Stimulated activated CD8-positive, alpha-beta memory T cell treated with anti-CD3 and anti-CD28 coated beads, Interleukin-15, amount 100 ng/mL, for 24 hours (primary cell): Measurements from ENCODE around the gene PLEKHA7.

Experiments used
- DNase-seq: peaks from one replicate; pipeline ENCODE4 v3.0.0-alpha.2; 2020; ENCODE audit warnings: low read depth

PLEKHA7 gene

DNA sequence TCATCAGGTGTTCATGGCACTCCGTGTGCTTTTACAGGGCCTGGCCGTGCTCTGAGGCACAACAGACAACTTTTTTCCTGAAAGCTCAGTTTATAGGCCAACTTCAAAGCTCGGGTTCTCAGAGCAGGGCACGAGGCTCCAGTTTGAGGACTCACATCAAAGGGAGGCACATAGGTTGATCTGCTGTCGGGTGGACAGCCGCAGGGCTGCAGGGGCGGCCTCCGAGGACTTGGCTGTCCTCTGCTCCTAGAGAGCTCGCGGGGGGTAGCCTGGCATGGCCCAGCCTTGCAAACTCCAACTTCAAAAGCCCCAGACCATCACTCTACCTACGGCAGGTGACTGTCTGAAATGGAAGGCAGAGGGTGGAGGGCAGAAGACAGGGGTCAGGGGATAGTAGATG, 244.2 kb downstream of the PLEKHA7 start:
- DNase-seq: no peak

- DNase-seq: no peak
These were observed 244.8 kb downstream of the PLEKHA7 start for GRCh38 chr11:16769386-16769785.

- no peak for DNase-seq
These were observed 246.3 kb downstream of the PLEKHA7 start for GRCh38 chr11:16767957-16768356.

- no peak for DNase-seq
These were observed 247.1 kb downstream of the PLEKHA7 start for GRCh38 chr11:16767137-16767536.

DNA sequence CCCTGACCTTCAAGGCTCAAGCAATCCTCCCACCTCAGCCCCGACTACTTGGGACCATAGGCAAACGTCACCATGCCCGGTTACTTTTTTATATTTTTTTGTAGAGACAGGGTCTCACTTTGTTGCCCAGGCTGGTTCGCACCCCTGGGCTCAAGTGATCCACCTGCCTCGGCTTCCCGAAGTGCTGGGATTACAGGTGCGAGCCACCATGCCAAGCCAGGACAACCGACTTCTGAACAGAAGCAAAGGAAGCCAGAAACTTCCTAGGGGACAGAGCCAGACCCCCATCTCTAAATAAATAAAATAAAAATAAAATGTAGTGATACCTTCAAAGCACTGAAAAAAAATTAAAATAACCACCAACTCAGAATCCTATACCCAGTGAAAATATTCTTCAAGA, 249.3 kb downstream of the PLEKHA7 start:
- no peak for DNase-seq

- no peak for DNase-seq
These were observed 250.5 kb downstream of the PLEKHA7 start for GRCh38 chr11:16763746-16764145.

GRCh38 chr11:16759857-16760508, 254.2 kb downstream of the PLEKHA7 start:
- DNase-seq: no peak

DNA sequence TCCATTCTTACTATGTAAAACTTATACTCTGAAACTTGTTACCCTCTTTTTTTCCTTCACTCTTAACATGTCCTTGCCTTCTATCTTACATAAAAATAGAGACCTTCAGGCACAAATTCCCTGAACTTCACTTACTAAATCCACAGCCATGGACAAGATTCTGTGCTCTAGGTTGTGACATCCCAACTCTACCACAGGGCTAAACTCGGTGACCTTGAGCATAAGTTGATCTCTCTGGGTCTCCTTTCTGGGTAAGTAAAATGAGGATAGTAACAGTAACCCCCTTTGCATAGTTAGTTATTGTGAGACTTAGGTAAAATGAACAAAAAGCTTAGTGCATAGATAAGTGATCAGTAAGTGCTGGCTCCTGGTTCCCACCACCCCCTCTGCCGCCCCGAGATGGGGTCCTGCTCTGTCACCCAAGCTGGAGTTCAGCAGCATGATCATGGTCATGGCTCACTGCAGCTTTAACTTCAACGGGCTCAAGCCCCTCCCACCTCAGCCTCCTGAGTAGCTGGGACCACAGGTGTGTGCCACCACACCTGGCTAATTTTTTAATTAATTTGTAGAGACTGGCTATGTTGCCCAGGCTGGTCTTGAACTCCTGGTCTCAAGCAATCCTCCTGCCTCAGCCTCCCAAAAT, 255.7 kb downstream of the PLEKHA7 start:
- DNase-seq: no peak

DNA sequence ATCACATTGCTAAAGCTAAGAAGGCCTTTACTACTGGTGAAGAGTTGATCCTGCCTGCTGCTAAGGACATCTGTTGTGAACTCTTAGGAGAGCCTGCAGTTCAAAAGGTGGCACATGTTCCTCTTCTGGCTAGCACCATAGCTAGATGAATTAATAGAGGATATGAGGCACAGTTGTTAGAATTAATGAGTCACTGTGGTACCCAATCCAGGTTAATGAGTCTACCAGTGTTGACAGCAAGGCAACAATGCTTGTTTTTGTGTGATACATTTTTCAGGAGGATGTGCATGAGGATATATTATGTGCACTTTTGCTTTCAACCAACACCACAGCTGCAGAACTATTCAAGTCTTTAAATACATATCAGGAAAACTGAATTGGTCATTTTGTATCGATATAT, 263.8 kb downstream of the PLEKHA7 start:
- DNase-seq: no peak

GRCh38 chr11:16749666-16750065, 264.5 kb downstream of the PLEKHA7 start:
- DNase-seq: no peak

GRCh38 chr11:16749092-16749491, 265.1 kb downstream of the PLEKHA7 start:
- DNase-seq: no peak

DNA sequence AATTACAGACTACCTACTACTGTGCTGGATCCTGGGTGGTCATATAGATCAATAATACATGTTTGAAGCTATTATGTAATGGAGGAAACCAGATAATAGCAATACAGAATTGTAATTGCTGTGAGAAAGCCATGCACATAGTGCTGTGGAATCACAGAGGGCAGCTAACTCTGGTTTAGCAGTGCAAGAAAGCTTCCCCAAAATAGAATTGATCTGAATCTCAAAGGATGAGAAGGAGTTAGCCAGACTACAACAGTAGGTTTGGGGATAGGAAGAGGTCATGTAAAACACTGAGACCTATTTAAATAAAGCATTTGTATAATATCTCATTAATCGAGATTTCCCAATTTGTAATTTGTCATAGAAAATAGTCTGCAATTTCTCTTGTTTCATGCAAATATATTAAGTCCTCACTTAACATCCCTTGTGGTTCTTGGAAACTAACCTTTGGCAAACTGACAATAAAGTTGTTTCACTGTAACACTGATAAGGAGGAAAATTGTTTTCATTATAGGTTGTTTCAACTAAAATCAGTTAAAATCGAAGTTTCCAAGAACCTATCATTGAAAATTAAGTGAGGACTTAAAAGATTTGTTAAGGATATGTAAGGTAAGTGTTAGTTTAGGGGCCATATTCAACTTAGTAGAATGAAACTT, 268.1 kb downstream of the PLEKHA7 start:
- DNase-seq: no peak

DNA sequence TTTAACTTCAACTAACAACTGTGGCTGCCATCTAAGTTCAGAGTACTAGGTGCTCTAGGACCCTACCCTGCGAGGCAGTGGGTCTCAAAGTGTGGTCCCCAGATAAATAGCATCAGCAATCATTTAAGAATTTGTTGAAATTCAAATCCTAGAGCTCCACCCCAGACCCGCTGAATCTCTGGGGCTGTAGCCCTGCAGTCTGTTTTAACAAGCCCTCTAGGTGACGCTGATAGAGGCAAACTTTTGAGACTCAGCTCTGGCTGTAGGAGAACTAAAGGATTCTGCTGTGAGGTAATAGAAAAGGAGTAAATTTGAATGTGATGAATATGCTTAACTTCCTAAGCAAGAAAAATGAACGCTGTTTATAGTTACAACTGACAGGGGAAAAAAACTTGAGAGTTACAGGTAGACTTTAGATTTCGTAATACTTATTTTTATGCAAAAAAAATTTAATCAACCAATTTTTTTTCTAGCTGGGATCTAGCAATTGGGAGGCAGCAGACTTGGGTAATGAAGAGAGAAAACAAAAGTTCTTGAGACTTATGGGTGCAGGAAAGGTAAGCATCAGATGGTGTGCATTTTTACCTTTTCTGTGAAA, 270.0 kb downstream of the PLEKHA7 start:
- DNase-seq: no peak

DNA sequence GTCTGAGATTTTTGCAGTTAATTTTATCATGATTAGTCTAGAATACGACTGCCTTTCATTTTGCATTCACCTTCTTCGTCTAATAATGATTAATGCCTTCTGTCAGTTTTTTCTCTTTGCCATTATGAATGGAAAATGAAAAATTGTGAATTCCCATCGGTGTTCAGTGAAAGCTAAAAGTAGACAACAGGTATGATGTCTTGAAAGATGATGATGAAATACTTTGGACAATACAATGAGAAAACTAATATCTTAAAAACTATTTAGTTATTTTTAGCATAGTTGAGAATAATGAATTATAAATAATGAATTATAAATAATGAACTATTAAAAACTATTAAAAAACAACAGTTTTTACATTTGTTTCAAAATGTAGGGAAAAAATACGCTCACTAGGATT, 270.7 kb downstream of the PLEKHA7 start:
- DNase-seq: no peak

DNA sequence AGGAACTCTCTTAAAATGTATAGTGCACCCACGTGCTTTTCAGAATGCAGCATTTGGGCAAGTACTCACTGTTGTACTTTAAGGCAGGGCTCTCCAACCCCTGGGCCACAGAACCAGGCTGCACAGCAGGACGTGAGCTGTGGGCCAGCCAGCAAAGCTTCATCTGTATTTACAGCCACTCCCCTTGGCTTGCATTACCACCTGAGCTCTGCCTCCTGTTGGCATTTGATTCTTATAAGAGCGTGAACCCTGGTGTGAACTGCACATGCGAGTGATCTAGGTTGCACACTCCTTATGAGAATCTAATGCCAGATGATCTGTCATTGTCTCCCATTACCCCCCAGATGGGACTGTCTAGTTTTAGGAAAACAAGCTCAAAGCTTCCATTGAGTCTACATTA, 272.7 kb downstream of the PLEKHA7 start:
- no peak for DNase-seq

DNA sequence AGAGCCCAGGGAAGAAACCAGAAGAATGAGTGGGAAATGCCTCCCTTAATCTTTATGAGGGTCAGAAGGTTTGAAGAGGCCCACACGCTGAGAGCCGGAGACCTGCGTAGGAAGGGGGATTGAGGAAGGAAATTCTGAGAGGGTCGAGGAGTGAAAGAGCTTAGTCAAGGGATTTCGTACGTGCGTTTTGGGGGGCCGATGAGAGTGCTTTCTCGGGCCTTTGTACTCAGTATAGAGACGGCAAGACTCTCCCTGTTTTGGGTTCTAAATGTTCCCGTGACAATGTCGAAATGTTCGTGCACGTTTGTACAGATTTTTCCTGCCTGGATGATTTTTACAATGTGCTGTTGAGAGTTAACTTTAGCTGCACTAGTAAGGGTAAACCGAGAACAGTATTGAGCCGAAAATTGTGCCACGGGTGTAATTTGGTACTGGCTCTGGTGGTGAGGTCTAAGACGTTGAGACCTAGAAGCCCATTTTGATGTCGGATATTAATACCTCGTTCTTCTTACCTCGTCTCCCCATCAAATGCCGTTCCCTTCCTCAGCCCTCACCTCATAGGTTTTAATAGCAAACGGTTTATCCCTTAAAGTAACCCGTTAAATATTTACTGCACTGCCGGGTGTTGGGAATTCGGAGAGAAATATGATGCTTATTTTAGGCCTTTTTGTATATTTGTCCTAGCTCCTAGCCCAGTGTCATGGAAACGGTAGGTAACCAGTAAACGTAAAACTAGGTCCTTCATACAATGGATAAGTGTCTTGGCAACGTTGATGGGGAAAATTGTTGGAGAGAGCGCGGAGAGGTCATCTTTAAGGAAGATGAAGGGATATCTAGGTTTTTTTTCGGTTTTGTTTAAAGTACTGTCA, 275.0 kb downstream of the PLEKHA7 start:
- no peak for DNase-seq

DNA sequence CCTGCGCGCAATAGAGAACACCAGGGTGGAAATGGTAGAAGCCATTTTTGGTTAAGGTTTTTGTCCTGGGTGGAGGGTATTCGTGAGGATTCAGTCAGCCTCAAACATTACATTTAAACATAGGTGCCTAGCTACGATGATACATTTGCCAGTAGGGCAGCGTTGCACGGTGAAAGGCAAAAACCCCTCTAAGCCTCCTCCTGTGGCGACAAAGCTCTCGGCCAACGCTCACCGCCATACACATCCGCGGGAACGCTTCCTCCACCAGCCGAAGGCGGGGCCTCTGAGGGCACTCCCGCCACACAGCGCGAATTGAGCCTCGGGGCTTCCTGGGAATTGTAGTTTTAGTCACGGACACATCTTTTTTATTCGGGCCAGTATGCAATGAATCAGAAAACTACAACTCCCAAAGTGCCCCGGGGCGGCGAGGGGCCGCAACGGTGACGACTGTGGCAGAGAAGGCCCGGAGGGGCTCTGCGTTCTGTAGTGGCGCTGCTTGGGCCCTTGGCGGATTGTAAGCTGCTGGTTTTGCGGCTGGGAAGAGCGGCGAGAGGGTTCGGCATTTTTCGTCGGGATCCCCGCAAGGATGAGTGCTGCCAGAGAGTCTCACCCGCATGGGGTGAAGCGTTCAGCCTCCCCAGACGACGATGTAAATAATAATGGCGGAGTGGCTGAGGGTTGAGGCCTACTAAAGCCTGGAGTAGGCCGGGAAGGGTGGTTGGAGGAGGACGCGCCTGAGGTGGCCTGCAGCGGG, 275.8 kb downstream of the PLEKHA7 start, which contains the start of gene C11orf58:
C11orf58 (plus strand) TSS at position 455 of the 754 bp plus-strand sequence; CDS start at position 587, 132 bp downstream.
- DNase-seq: peak; percentile 74

DNA sequence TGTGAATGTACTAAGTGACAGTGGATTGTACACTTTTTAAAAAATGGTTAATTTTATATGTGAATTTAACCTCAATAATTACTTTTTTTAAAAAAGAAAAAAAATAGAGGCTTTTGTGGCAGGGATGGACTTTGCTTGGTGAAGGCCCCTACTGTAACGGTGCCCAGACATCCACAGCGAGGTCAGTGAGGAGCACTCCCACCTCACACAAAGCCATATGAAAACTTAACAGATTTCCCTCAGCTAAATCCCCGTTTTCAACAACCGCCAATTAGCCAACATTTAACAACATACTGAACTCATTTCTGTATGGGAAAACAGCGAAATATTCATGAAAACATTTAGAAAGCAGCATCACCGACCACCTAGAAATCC, 276.4 kb downstream of the PLEKHA7 start:
- no peak for DNase-seq
